Stimulated activated CD4-positive, alpha-beta T cell treated with anti-CD3 and anti-CD28 coated beads, Interleukin-2, amount 100 ng/mL, for 24 hours (primary cell): Measurements from ENCODE around the gene RTTN.

ENCODE experiments used
- DNase-seq, 2 donors: peaks; one replicate each; pipeline ENCODE4 v3.0.0-alpha.2; 2020

RTTN gene

GRCh38 chr18:70072678-70073077 lies 132.8 kb downstream of the RTTN start:
- DNase-seq, result no peak

- DNase-seq, result no peak
These were observed 135.5 kb downstream of the RTTN start for GRCh38 chr18:70069965-70070364.

GRCh38 chr18:70069382-70069781 lies 136.1 kb downstream of the RTTN start:
- DNase-seq, result no peak

- DNase-seq, result no peak
These were observed 136.5 kb downstream of the RTTN start for GRCh38 chr18:70068981-70069380.

GRCh38 chr18:70059684-70060083 lies 145.8 kb downstream of the RTTN start:
- DNase-seq, result no peak

GRCh38 chr18:70058916-70059315 lies 146.6 kb downstream of the RTTN start:
- no peak for DNase-seq

- no peak for DNase-seq
These were observed 157.4 kb downstream of the RTTN start for GRCh38 chr18:70047931-70048603.

- DNase-seq, result no peak
These were observed 158.7 kb downstream of the RTTN start for GRCh38 chr18:70046796-70047195.

GRCh38 chr18:70046207-70046606 lies 159.3 kb downstream of the RTTN start:
- DNase-seq, result no peak

- DNase-seq, result no peak
These were observed 160.9 kb downstream of the RTTN start for GRCh38 chr18:70044632-70045031.

- DNase-seq, result no peak
These were observed 163.9 kb downstream of the RTTN start for GRCh38 chr18:70041459-70042050.

- no peak for DNase-seq
These were observed 166.3 kb downstream of the RTTN start for GRCh38 chr18:70039186-70039585.

- no peak for DNase-seq
These were observed 167.9 kb downstream of the RTTN start for GRCh38 chr18:70037431-70038061.

GRCh38 chr18:70036771-70037347 lies 168.6 kb downstream of the RTTN start:
- no peak for DNase-seq

- no peak for DNase-seq
These were observed 169.3 kb downstream of the RTTN start for GRCh38 chr18:70036168-70036567.

GRCh38 chr18:70031221-70031620 lies 174.3 kb downstream of the RTTN start:
- DNase-seq, result no peak

- no peak for DNase-seq
These were observed 174.8 kb downstream of the RTTN start for GRCh38 chr18:70030728-70031127.

- no peak for DNase-seq
These were observed 176.3 kb downstream of the RTTN start for GRCh38 chr18:70029163-70029562.

GRCh38 chr18:70028734-70029133 lies 176.8 kb downstream of the RTTN start:
- no peak for DNase-seq

GRCh38 chr18:70028084-70028483 lies 177.4 kb downstream of the RTTN start:
- no peak for DNase-seq

- DNase-seq, result no peak
These were observed 179.9 kb downstream of the RTTN start for GRCh38 chr18:70025580-70025979.

- DNase-seq, result no peak
These were observed 180.7 kb downstream of the RTTN start for GRCh38 chr18:70024829-70025228.

- no peak for DNase-seq
These were observed 181.4 kb downstream of the RTTN start for GRCh38 chr18:70024093-70024492.

- no peak for DNase-seq
These were observed 182.9 kb downstream of the RTTN start for GRCh38 chr18:70022636-70023035.
